Stomach (tissue), 4 donors: ENCODE data around the gene AIFM2.
A peak's percentile ranks its signal among the peaks of the same experiment; 100 is the strongest.

Experiments
- CTCF ChIP-seq, 7 experiments: fragments of 450-650 bp in 4 of 7; fragments of 200-600 bp in 3 of 7; sonication (generic) in 3 of 7; IDR thresholded peaks; one replicate each; pipeline ENCODE4 v1.5.1; 2016 to 2019; ENCODE audit warnings: antibody characterized with exemption in 7 of 7, control low read depth in 2 of 7, mild to moderate bottlenecking in 1 of 7
- EP300 ChIP-seq: sonication (generic); formaldehyde crosslinking; IDR thresholded peaks from one replicate; pipeline ENCODE4 v1.6.1; 2017; ENCODE audit warnings: antibody characterized with exemption
- POLR2A ChIP-seq, 4 donors: fragments of 450-650 bp; IDR thresholded peaks; one replicate each; pipeline ENCODE4 v1.6.1; 2016; ENCODE audit warnings: antibody characterized with exemption in 4 of 4, control low read depth in 2 of 4, mild to moderate bottlenecking in 1 of 4, moderate library complexity in 1 of 4
- POLR2AphosphoS5 ChIP-seq, 3 donors: sonication (generic); formaldehyde crosslinking; IDR thresholded peaks; one replicate each; pipeline ENCODE4 v1.6.1; 2016; ENCODE audit warnings: antibody characterized with exemption in 3 of 3

- TF ChIP-seq CTCF (IDR thresholded peaks at IDR 0.05) = peak in 3 of 7 experiments; percentile 16 to 34 (median 22)
- TF ChIP-seq POLR2AphosphoS5 (IDR thresholded peaks at IDR 0.05) = no peak
- no peak for TF ChIP-seq POLR2A (IDR thresholded peaks at IDR 0.05)
- TF ChIP-seq EP300 = no peak
Measured at GRCh38 chr10:70106958-70107791, 25.4 kb downstream of the AIFM2 start.
